H1 (cell line): Measurements from ENCODE around the gene INHBA. TPM values are rescaled to one million over a fixed set of nuclear protein-coding genes. Genes with fewer than 3 reads are reported as not detected.

Experiments
- ASH2L ChIP-seq: fragments of 200-600, 300-600 bp; sonication (generic); IDR thresholded peaks from one replicate; pipeline ENCODE4 v1.7.1; 2017; ENCODE audit warnings: low read length
- ATF2 ChIP-seq: IDR thresholded peaks from 2 replicates; pipeline ENCODE4 v1.6.1; 2012; ENCODE audit warnings: low read length, inconsistent platforms
- BACH1 ChIP-seq: IDR thresholded peaks from 2 replicates; pipeline ENCODE4 v1.6.1; 2012; ENCODE audit warnings: low read length, improper control_type of control experiment
- BCL11A ChIP-seq, 2 experiments: IDR thresholded peaks; one replicate each; pipeline ENCODE4 v1.6.1; 2011; ENCODE audit warnings: low read depth in 2 of 2, low read length in 2 of 2, mild to moderate bottlenecking in 2 of 2
- CBX5 ChIP-seq: fragments of 300-800, 300-1000 bp; sonication (generic); IDR thresholded peaks from 2 replicates; pipeline ENCODE4 v1.7.1; 2016; ENCODE audit warnings: antibody characterized with exemption, low read length, low read depth
- CBX8 ChIP-seq: fragments of 300-800, 300-1000 bp; sonication (generic); IDR thresholded peaks from 2 replicates; pipeline ENCODE4 v1.7.1; 2016; ENCODE audit warnings: low read depth, low read length, borderline replicate concordance
- CTCF ChIP-seq, 3 experiments: IDR thresholded peaks; 1 replicate in 2 of 3; 2 replicates in 1 of 3; pipeline versions ENCODE4 v1.5.1 to v1.6.1; 2011; ENCODE audit warnings: low read length in 3 of 3, mild to moderate bottlenecking in 3 of 3, inconsistent platforms in 2 of 3, low read depth in 1 of 3, moderate library complexity in 1 of 3; ENCODE audit not compliant: insufficient read depth in 1 of 3; ENCODE audit errors: control extremely low read depth in 1 of 3
- FOSL1 ChIP-seq: IDR thresholded peaks from 2 replicates; pipeline ENCODE4 v1.6.1; 2011; ENCODE audit warnings: mild to moderate bottlenecking, low read depth, low read length, moderate library complexity; ENCODE audit not compliant: insufficient read depth
- HDAC6 ChIP-seq: IDR thresholded peaks from one replicate; pipeline ENCODE4 v1.7.1; 2012; ENCODE audit warnings: low read depth, mild to moderate bottlenecking, inconsistent platforms, low read length, moderate library complexity
- KDM5A ChIP-seq: fragments of 200-600 bp; IDR thresholded peaks from 2 replicates; pipeline ENCODE4 v1.7.1; 2012; ENCODE audit warnings: mild to moderate bottlenecking, low read length, inconsistent platforms, mixed read lengths
- PHF8 ChIP-seq: fragments of 200-600 bp; sonication (generic); conservative IDR thresholded peaks from 2 replicates; pipeline ENCODE4 v1.7.1; 2012; ENCODE audit warnings: low read depth, mild to moderate bottlenecking, inconsistent platforms, low read length, moderate library complexity
- POLR2AphosphoS5 ChIP-seq: IDR thresholded peaks from 2 replicates; pipeline ENCODE4 v1.6.1; 2011; ENCODE audit warnings: low read depth, low read length
- POU5F1 ChIP-seq: IDR thresholded peaks from 2 replicates; pipeline ENCODE4 v1.6.1; 2011; ENCODE audit warnings: low read depth, mild to moderate bottlenecking, low read length, moderate library complexity
- RBBP5 ChIP-seq: IDR thresholded peaks from 2 replicates; pipeline ENCODE4 v1.7.1; 2012; ENCODE audit warnings: low read depth, mild to moderate bottlenecking, inconsistent platforms, low read length, moderate library complexity, borderline replicate concordance
- RXRA ChIP-seq: IDR thresholded peaks from 2 replicates; pipeline ENCODE4 v1.6.1; 2011; ENCODE audit warnings: low read depth, mild to moderate bottlenecking, low read length, moderate library complexity; ENCODE audit not compliant: insufficient read depth
- SIN3A ChIP-seq, 2 experiments: IDR thresholded peaks in 1 of 2; conservative IDR thresholded peaks in 1 of 2; 2 replicates each; pipeline ENCODE4 v1.6.1; 2011 to 2012; ENCODE audit warnings: low read length in 2 of 2, improper control_type of control experiment in 1 of 2, low read depth in 1 of 2, mild to moderate bottlenecking in 1 of 2
- SIX5 ChIP-seq: IDR thresholded peaks from 2 replicates; pipeline ENCODE4 v1.6.1; 2011; ENCODE audit warnings: mild to moderate bottlenecking, low read depth, low read length
- TAF1 ChIP-seq: IDR thresholded peaks from 2 replicates; pipeline ENCODE4 v1.6.1; 2011; ENCODE audit warnings: mild to moderate bottlenecking, low read depth, low read length
- USF2 ChIP-seq: IDR thresholded peaks from 2 replicates; pipeline ENCODE4 v1.6.1; 2011; ENCODE audit warnings: low read length, improper control_type of control experiment
- polyA plus RNA-seq, 7 experiments: library from polyadenylated mRNA; depleted of rRNA in 3 of 7; stranded (reverse) in 5 of 7; unstranded in 2 of 7; fragments of >200 nt in 5 of 7; fragments of 200-250 nt in 2 of 7; gene quantifications; 1 replicate in 5 of 7; 2 replicates in 1 of 7; 4 replicates in 1 of 7; pipeline versions ENCODE4 v1.2.1 to v1.2.3, GENCODE V29; 2011 to 2013; ENCODE audit warnings: missing spikeins in 2 of 7, mixed read lengths in 2 of 7
- total RNA-seq: library from RNA; stranded (reverse); fragmentation: NEBNext Ultra II Directional; extraction: Animal tissue kit (Norgen Biotek cat#: 25700); gene quantifications from 2 replicates; pipeline ENCODE4 v1.2.1, GENCODE V29; 2021

Gene INHBA
- total and polyA plus RNA-seq, 2 of the 8 experiments (the other 6 are each of a cell fraction or from before 2014, with no cell fraction given), result 1.1 to 2.7 TPM

- TF ChIP-seq FOSL1 (no peak), CBX5 (no peak), TAF1 (no peak), HDAC6 (no peak), BCL11A (IDR thresholded peaks at IDR 0.05; ENCODE audit: low read depth in 2 of 2, low read length in 2 of 2) (no peak), POLR2AphosphoS5 (no peak), CTCF (IDR thresholded peaks at IDR 0.05; ENCODE audit: control extremely low read depth in 1 of 3, insufficient read depth in 1 of 3, low read depth in 1 of 3, low read length in 3 of 3) (peak; percentile 82 to 90 (median 86)), POU5F1 (no peak), RBBP5 (no peak; the same call in 1 of the 2 replicates), ATF2 (no peak), PHF8 (no peak), BACH1 (no peak), SIN3A (conservative IDR thresholded peaks at IDR 0.05 in 1 of 2, IDR thresholded peaks at IDR 0.05 in 1 of 2; ENCODE audit: low read depth in 1 of 2, low read length in 2 of 2) (0 out of 4 replicates have a peak, but pooled peaks have one; percentile 21 to 38), KDM5A (no peak), CBX8 (no peak), ASH2L (peak; percentile 67), USF2 (no peak), RXRA (no peak), SIX5 (no peak)
Measured at GRCh38 chr7:41705109-41705901, 2.4 kb upstream of the INHBA start (continued).
